HepG2 (cell line): ENCODE results near the gene HAUS5. TPM values are rescaled to one million over a fixed set of nuclear protein-coding genes. Genes with fewer than 3 reads are reported as not detected.

Experiments used
- ATAC-seq: fragments of 200-7000 bp; cut with Tn5 transposase; 3 replicates; pipeline ENCODE4 v1.9.1; 2020; ENCODE audit warnings: mild to moderate bottlenecking, moderate library complexity
- BruUV-seq: library from RNA; stranded (reverse); fragments of 400-500 nt; replicated peaks from 2 replicates; lab custom pipeline; 2021; lab: Mats Ljungman, UMichigan
- CTCF ChIA-PET: fragments of 300-600 bp; formaldehyde crosslinking; extraction: SDS; loops from one replicate; lab custom pipeline; 2021; ENCODE audit warnings: low total read pairs, inconsistent platforms, low intra/inter-chr PET ratio; lab: Yijun Ruan, JAX
- POLR2A ChIA-PET: fragments of 350-600 bp; sonication (Branson Sonifier 250); formaldehyde crosslinking; loops from one replicate; lab custom pipeline; 2020; ENCODE audit warnings: antibody characterized with exemption, inconsistent platforms; lab: Yijun Ruan, JAX
- DNase-seq: peaks from one replicate; pipeline ENCODE4 v3.0.0-alpha.2; 2015; ENCODE audit warnings: low spot score
- FAIRE-seq: peaks from 3 replicates; lab custom pipeline; 2011; peaks lifted over from hg19 to GRCh38; lab: Jason Lieb, UNC
- H2AFZ ChIP-seq: one replicate; pipeline ENCODE4 v1.6.1; 2011; ENCODE audit warnings: low read length, inconsistent platforms
- H3K27ac ChIP-seq: fragments of 300-600 bp; 3 replicates; pipeline ENCODE4 v1.8.0; 2011; ENCODE audit warnings: mixed run types, mild to moderate bottlenecking, mixed read lengths, low read length, inconsistent platforms; ENCODE audit not compliant: insufficient read depth; ENCODE audit errors: extremely low read length
- H3K27me3 ChIP-seq, 2 experiments: fragments of 200-600 bp in 1 of 2; 2 replicates in 1 of 2; 3 replicates in 1 of 2; pipeline versions ENCODE4 v1.6.0 to v1.8.0; 2011; ENCODE audit warnings: low read length in 2 of 2, mild to moderate bottlenecking in 2 of 2, moderate library complexity in 2 of 2, inconsistent platforms in 1 of 2; ENCODE audit not compliant: insufficient read depth in 2 of 2, control insufficient read depth in 1 of 2
- H3K36me3 ChIP-seq, 2 experiments: fragments of 200-600 bp in 1 of 2; replicated peaks in 1 of 2; 2 replicates in 1 of 2; 3 replicates in 1 of 2; pipeline versions ENCODE4 v1.5.1 to v1.8.0; 2011; ENCODE audit warnings: low read length in 2 of 2, inconsistent platforms in 1 of 2; ENCODE audit not compliant: insufficient read depth in 2 of 2, control insufficient read depth in 1 of 2
- H3K4me1 ChIP-seq: 2 replicates; pipeline ENCODE4 v1.5.1; 2012; ENCODE audit warnings: low read length, inconsistent platforms; ENCODE audit not compliant: insufficient read depth
- H3K4me2 ChIP-seq: 2 replicates; pipeline ENCODE4 v1.6.0; 2011; ENCODE audit warnings: low read depth, low read length, inconsistent platforms
- H3K4me3 ChIP-seq, 3 experiments: fragments of 200-600 bp in 1 of 3; sonication (generic), shearing (Covaris generic) in 1 of 3; replicated peaks in 1 of 3; 2 replicates each; pipeline ENCODE4 v1.5.1; 2011 to 2016; ENCODE audit warnings: low read length in 3 of 3, inconsistent platforms in 2 of 3, low read depth in 2 of 3, mild to moderate bottlenecking in 2 of 3, control low read depth in 1 of 3, mixed read lengths in 1 of 3; ENCODE audit not compliant: insufficient read depth in 1 of 3
- H3K79me2 ChIP-seq: one replicate; pipeline ENCODE4 v1.6.1; 2011; ENCODE audit warnings: low read length, inconsistent platforms; ENCODE audit not compliant: insufficient read depth
- H3K9ac ChIP-seq: 2 replicates; pipeline ENCODE4 v1.6.0; 2011; ENCODE audit warnings: mild to moderate bottlenecking, low read depth, low read length, inconsistent platforms; ENCODE audit not compliant: insufficient read depth
- H3K9me3 ChIP-seq: 2 replicates; pipeline ENCODE4 v1.5.1; 2012; ENCODE audit warnings: mild to moderate bottlenecking, low read length
- H4K20me1 ChIP-seq: 2 replicates; pipeline ENCODE4 v1.6.0; 2011; ENCODE audit warnings: inconsistent platforms, mild to moderate bottlenecking, low read length, moderate library complexity; ENCODE audit not compliant: insufficient read depth
- HDAC1 ChIP-seq: sonication (generic); formaldehyde crosslinking; IDR thresholded peaks from 2 replicates; pipeline ENCODE4 v1.5.1; 2020; ENCODE audit warnings: mild to moderate bottlenecking, missing genetic modification reagents
- SOX13 ChIP-seq, 3 experiments: fragments of 450-650 bp in 1 of 3; sonication (generic) in 1 of 3; formaldehyde crosslinking in 1 of 3; IDR thresholded peaks in 2 of 3; conservative IDR thresholded peaks in 1 of 3; 2 replicates each; pipeline versions ENCODE4 v1.5.0 to v1.6.1; 2016 to 2020; ENCODE audit warnings: antibody characterized with exemption in 1 of 3, mild to moderate bottlenecking in 1 of 3, missing compliant biosample characterization in 1 of 3, missing genetic modification reagents in 1 of 3, moderate library complexity in 1 of 3
- XBP1 ChIP-seq: sonication (generic); formaldehyde crosslinking; IDR thresholded peaks from 2 replicates; pipeline ENCODE4 v1.5.0; 2020; ENCODE audit warnings: missing genetic modification reagents
- ZFX ChIP-seq: sonication (generic); formaldehyde crosslinking; IDR thresholded peaks from 2 replicates; pipeline ENCODE4 v1.4.0; 2020; ENCODE audit warnings: mild to moderate bottlenecking, low read depth, missing genetic modification reagents, moderate library complexity
- ZFY ChIP-seq: sonication (generic); formaldehyde crosslinking; IDR thresholded peaks from 2 replicates; pipeline ENCODE4 v1.4.0; 2020; ENCODE audit warnings: missing genetic modification reagents
- ZNF121 ChIP-seq: sonication (generic); formaldehyde crosslinking; IDR thresholded peaks from 2 replicates; pipeline ENCODE4 v1.5.0; 2020; ENCODE audit warnings: mild to moderate bottlenecking, missing genetic modification reagents
- WGBS: methylation state at CpG from one replicate; pipeline ENCODE4 v1.1.6; 2017; ENCODE audit warnings: low lambda C conversion rate; 5-methylcytosine and 5-hydroxymethylcytosine counted together
- in situ Hi-C: cut with HindIII; loops from 2 replicates; pipeline ENCODE4 v1.10.0; 2017; ENCODE audit warnings: low pct_unique_long_range_greater_than_20kb; ENCODE audit not compliant: extremely low pct_ligation_motif_present
- intact Hi-C: fragments of 100-400 bp; cut with micrococcal nuclease; formaldehyde crosslinking; loops from one replicate; pipeline ENCODE4 v1.10.0; 2022; ENCODE audit not compliant: unreplicated experiment
- polyA plus RNA-seq, 8 experiments: library from polyadenylated mRNA; depleted of rRNA in 3 of 8; stranded (reverse) in 7 of 8; unstranded in 1 of 8; fragments of >200 nt; fragmentation: Illumina TruSeq in 4 of 8; extraction: Trizol in 4 of 8; gene quantifications; 2 replicates each; pipeline versions ENCODE4 v1.2.1 to v1.2.3, GENCODE V29; 2011 to 2016; ENCODE audit warnings: low read depth in 4 of 8, missing spikeins in 1 of 8, mixed read lengths in 1 of 8; ENCODE audit not compliant: insufficient read depth in 1 of 8
- total RNA-seq, 5 experiments: library from RNA; depleted of rRNA; stranded (reverse); fragments of >200 nt; fragmentation: Illumina TruSeq; extraction: Trizol; gene quantifications; 2 replicates each; pipeline ENCODE4 v1.2.3, GENCODE V29; 2016; ENCODE audit warnings: low read depth in 1 of 5
- TF ChIP-seq, protein P1 (sequence below): sonication (generic); formaldehyde crosslinking; IDR thresholded peaks from 2 replicates; pipeline ENCODE4 v1.4.0; 2020; ENCODE audit warnings: missing genetic modification reagents, mild to moderate bottlenecking, borderline replicate concordance
- TF ChIP-seq, protein P2 (sequence below): sonication (generic); formaldehyde crosslinking; IDR thresholded peaks from 2 replicates; pipeline ENCODE4 v1.5.1; 2020; ENCODE audit warnings: mild to moderate bottlenecking, missing genetic modification reagents, moderate library complexity
- TF ChIP-seq, protein P3 (sequence below): IDR thresholded peaks from 2 replicates; pipeline ENCODE4 v1.6.1; 2012; ENCODE audit warnings: inconsistent platforms

The HAUS5 gene
- total and polyA plus RNA-seq, 2 of the 13 experiments (the other 11 are each of a cell fraction or from before 2014, with no cell fraction given): 10.3 to 17.7 TPM

DNA sequence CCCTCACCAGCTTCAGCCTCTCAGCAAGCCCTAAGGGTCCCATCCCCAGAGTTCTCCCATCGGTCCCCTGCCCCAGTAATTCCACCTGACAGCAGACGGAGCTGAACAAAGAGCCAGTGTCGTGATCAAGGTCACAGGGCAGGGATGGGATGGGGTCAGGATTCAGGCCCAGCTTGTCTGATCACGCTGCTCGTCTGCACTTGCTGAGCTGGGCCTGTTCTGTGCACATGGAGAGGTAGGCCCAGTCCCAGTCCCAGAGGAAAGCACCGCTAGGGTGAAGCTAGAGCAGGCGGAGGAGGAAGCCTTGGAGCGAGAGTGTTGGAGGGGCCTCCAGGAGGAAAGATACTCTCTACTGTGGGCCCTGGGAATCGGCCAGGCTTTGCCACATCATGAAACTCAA is 9.2 kb downstream of the HAUS5 start:
- ATAC-seq: peak; percentile 68
- CTCF ChIA-PET: no interaction called here

More for the DNA sequence above, 9.2 kb downstream of the HAUS5 start:
- WGBS: 75% methylated on average over 9 of the region's 9 CpGs
- in situ Hi-C loops (no loop called here), intact Hi-C loops (no loop called here)
- no TSS peak for BruUV-seq
- no peaks in the 10 kb centered on the region; a peak in 1 of 5 replicates for H3K27me3 ChIP-seq
- POLR2A ChIA-PET: interaction anchor here (1.4 kb wide), 1 partner anchor 9 kb away, joined by 5 read pairs; the partner anchor contains the start of gene HAUS5
- no peaks in the 10 kb centered on the region for H3K9me3 ChIP-seq
- H3K9ac ChIP-seq: no peak overlapping the region
- H3K4me1 ChIP-seq: peaks cover 12% of the 10 kb centered on the region
- TF ChIP-seq SOX13 (IDR thresholded peaks at IDR 0.05) (no peak), SOX13 (CRISPR knock-in tag; conservative IDR thresholded peaks at IDR 0.05 in 1 of 2, IDR thresholded peaks at IDR 0.05 in 1 of 2) (peak in 1 of 2 experiments; percentile 18; a peak in 1 of 4 replicates), ZNF121 (CRISPR knock-in tag) (0 out of 2 replicates have a peak, but pooled peaks have one; percentile 32), HDAC1 (0 out of 2 replicates have a peak, but pooled peaks have one; percentile 25), XBP1 (no peak), ZFX (CRISPR knock-in tag) (peak; percentile 87), ZFY (CRISPR knock-in tag) (peak; percentile 71)
- TF ChIP-seq, protein P1, sequence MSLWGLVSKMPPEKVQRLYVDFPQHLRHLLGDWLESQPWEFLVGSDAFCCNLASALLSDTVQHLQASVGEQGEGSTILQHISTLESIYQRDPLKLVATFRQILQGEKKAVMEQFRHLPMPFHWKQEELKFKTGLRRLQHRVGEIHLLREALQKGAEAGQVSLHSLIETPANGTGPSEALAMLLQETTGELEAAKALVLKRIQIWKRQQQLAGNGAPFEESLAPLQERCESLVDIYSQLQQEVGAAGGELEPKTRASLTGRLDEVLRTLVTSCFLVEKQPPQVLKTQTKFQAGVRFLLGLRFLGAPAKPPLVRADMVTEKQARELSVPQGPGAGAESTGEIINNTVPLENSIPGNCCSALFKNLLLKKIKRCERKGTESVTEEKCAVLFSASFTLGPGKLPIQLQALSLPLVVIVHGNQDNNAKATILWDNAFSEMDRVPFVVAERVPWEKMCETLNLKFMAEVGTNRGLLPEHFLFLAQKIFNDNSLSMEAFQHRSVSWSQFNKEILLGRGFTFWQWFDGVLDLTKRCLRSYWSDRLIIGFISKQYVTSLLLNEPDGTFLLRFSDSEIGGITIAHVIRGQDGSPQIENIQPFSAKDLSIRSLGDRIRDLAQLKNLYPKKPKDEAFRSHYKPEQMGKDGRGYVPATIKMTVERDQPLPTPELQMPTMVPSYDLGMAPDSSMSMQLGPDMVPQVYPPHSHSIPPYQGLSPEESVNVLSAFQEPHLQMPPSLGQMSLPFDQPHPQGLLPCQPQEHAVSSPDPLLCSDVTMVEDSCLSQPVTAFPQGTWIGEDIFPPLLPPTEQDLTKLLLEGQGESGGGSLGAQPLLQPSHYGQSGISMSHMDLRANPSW: no peak
- TF ChIP-seq, protein P2, sequence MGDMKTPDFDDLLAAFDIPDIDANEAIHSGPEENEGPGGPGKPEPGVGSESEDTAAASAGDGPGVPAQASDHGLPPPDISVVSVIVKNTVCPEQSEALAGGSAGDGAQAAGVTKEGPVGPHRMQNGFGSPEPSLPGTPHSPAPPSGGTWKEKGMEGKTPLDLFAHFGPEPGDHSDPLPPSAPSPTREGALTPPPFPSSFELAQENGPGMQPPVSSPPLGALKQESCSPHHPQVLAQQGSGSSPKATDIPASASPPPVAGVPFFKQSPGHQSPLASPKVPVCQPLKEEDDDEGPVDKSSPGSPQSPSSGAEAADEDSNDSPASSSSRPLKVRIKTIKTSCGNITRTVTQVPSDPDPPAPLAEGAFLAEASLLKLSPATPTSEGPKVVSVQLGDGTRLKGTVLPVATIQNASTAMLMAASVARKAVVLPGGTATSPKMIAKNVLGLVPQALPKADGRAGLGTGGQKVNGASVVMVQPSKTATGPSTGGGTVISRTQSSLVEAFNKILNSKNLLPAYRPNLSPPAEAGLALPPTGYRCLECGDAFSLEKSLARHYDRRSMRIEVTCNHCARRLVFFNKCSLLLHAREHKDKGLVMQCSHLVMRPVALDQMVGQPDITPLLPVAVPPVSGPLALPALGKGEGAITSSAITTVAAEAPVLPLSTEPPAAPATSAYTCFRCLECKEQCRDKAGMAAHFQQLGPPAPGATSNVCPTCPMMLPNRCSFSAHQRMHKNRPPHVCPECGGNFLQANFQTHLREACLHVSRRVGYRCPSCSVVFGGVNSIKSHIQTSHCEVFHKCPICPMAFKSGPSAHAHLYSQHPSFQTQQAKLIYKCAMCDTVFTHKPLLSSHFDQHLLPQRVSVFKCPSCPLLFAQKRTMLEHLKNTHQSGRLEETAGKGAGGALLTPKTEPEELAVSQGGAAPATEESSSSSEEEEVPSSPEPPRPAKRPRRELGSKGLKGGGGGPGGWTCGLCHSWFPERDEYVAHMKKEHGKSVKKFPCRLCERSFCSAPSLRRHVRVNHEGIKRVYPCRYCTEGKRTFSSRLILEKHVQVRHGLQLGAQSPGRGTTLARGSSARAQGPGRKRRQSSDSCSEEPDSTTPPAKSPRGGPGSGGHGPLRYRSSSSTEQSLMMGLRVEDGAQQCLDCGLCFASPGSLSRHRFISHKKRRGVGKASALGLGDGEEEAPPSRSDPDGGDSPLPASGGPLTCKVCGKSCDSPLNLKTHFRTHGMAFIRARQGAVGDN (CRISPR knock-in tag): peak; percentile 68
- TF ChIP-seq, protein P3, sequence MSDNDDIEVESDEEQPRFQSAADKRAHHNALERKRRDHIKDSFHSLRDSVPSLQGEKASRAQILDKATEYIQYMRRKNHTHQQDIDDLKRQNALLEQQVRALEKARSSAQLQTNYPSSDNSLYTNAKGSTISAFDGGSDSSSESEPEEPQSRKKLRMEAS: 0 out of 2 replicates have a peak, but pooled peaks have one; percentile 28
- H4K20me1 ChIP-seq: no peaks in the 10 kb centered on the region
- H2AFZ ChIP-seq: no peak overlapping the region
- FAIRE-seq (no peak), DNase-seq (no peak)
- no peak overlapping the region for H3K4me3 ChIP-seq
- H3K27ac ChIP-seq: no peak overlapping the region
- no peak overlapping the region for H3K4me2 ChIP-seq
- H3K36me3 ChIP-seq: peaks cover 5 to 6% of the 10 kb centered on the region in 2 experiments; a peak in 2 of 5 replicates
- no peaks in the 10 kb centered on the region for H3K79me2 ChIP-seq
